Panc1 (cell line): ENCODE data around the gene PCSK2. TPM values are rescaled to one million over a fixed set of nuclear protein-coding genes. Genes with fewer than 3 reads are reported as not detected.
A peak's percentile ranks its signal among the peaks of the same experiment; 100 is the strongest.

Source experiments
- ATAC-seq: fragments of 200-7000 bp; cut with Tn5 transposase; 2 replicates; pipeline ENCODE4 v1.9.1; 2020; ENCODE audit warnings: mild to moderate bottlenecking, moderate library complexity
- BruUV-seq: library from RNA; stranded (reverse); fragments of 400-500 nt; replicated peaks from 2 replicates; lab custom pipeline; 2021; lab: Mats Ljungman, UMichigan
- CTCF ChIA-PET: fragments of 300-600 bp; sonication (Branson Sonifier 250); formaldehyde crosslinking; loops from one replicate; lab custom pipeline; 2022; ENCODE audit warnings: antibody characterized with exemption; lab: Charles Lee
- POLR2A ChIA-PET: fragments of 300-600 bp; sonication (Branson Sonifier 250); formaldehyde crosslinking; loops from one replicate; lab custom pipeline; 2022; ENCODE audit warnings: antibody characterized with exemption; lab: Charles Lee
- DNase-seq: peaks from one replicate; pipeline ENCODE4 v3.0.0-alpha.2; 2010; ENCODE audit warnings: low read depth, low spot score
- H3K27ac ChIP-seq: 2 replicates; pipeline ENCODE4 v1.5.1; 2011; ENCODE audit warnings: mild to moderate bottlenecking, low read length, inconsistent platforms
- H3K27me3 ChIP-seq: fragments of 200-500 bp; sonication (Bioruptor generic); 2 replicates; pipeline ENCODE4 v1.6.0; 2014; ENCODE audit warnings: low read length, inconsistent platforms; ENCODE audit not compliant: control insufficient read depth, insufficient read depth
- H3K36me3 ChIP-seq: fragments of 200-500 bp; sonication (Bioruptor generic); 2 replicates; pipeline ENCODE4 v1.5.1; 2014; ENCODE audit warnings: inconsistent platforms, mild to moderate bottlenecking, low read length, moderate library complexity; ENCODE audit not compliant: control insufficient read depth, insufficient read depth
- H3K4me1 ChIP-seq: 2 replicates; pipeline ENCODE4 v1.5.1; 2011; ENCODE audit warnings: inconsistent platforms, mild to moderate bottlenecking, low read length, moderate library complexity; ENCODE audit not compliant: control insufficient read depth, insufficient read depth
- H3K4me3 ChIP-seq, 2 experiments: 2 replicates each; pipeline ENCODE4 v1.5.1; 2011 to 2012; ENCODE audit warnings: low read depth in 2 of 2, low read length in 2 of 2, mild to moderate bottlenecking in 2 of 2, inconsistent platforms in 1 of 2, moderate library complexity in 1 of 2
- H3K9me3 ChIP-seq: fragments of 200-500 bp; sonication (Bioruptor generic); 2 replicates; pipeline ENCODE4 v1.5.1; 2014; ENCODE audit warnings: low read depth, mild to moderate bottlenecking, inconsistent platforms, low read length, moderate library complexity; ENCODE audit not compliant: control insufficient read depth, insufficient read depth
- POLR2AphosphoS5 ChIP-seq: IDR thresholded peaks from 2 replicates; pipeline ENCODE4 v1.6.1; 2012; ENCODE audit warnings: mild to moderate bottlenecking, low read depth, low read length, moderate library complexity
- REST ChIP-seq, 2 experiments: IDR thresholded peaks; 2 replicates each; pipeline ENCODE4 v1.6.1; 2011 to 2012; ENCODE audit warnings: low read depth in 2 of 2, control low read depth in 1 of 2, low read length in 1 of 2, mild to moderate bottlenecking in 1 of 2, moderate library complexity in 1 of 2; ENCODE audit not compliant: insufficient read depth in 1 of 2
- SIN3A ChIP-seq: IDR thresholded peaks from 2 replicates; pipeline ENCODE4 v1.6.1; 2012; ENCODE audit warnings: low read depth, mild to moderate bottlenecking, low read length, moderate library complexity, borderline replicate concordance; ENCODE audit not compliant: insufficient read depth
- TCF7L2 ChIP-seq: IDR thresholded peaks from 2 replicates; pipeline ENCODE4 v1.6.1; 2011; ENCODE audit warnings: mild to moderate bottlenecking, low read depth, low read length, inconsistent platforms
- in situ Hi-C: cut with HindIII; loops from 2 replicates; pipeline ENCODE4 v1.10.0; 2016; ENCODE audit warnings: low sequenced_read_pairs, low pct_unique_long_range_greater_than_20kb
- intact Hi-C: fragments of 100-400 bp; cut with micrococcal nuclease; formaldehyde crosslinking; loops from one replicate; pipeline ENCODE4 v1.10.0; 2022; ENCODE audit not compliant: unreplicated experiment
- total RNA-seq: library from RNA; stranded (reverse); gene quantifications from one replicate; pipeline ENCODE4 v1.2.1, GENCODE V29; 2021; ENCODE audit not compliant: unreplicated experiment
- TF ChIP-seq, protein P1 (sequence below): fragments of 450-650 bp; IDR thresholded peaks from 2 replicates; pipeline ENCODE4 v1.5.1; 2017; ENCODE audit warnings: mild to moderate bottlenecking

The PCSK2 gene
- total RNA-seq, 1 experiment from 2014 or later: not detected

DNA sequence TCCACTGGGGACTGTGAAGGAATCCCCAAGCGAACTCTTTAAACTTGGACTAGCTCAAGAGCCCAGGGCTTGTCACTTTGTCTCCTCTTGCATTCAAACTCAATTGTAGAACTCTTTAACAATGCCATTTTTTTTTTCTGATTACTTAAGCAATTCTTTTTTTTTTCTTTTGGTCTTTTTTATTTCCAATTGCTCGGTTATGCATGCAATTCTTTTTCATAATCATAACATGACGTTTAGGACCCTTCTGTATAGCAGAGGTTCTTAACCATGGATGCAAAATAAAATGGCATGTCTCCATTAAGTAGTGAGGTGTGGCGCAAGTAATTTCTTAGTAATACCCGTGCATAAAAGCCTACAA, 304.8 kb downstream of the PCSK2 start:
- Histone ChIP-seq H3K27ac (peak overlapping the region; percentile 88), H3K4me3 (peak overlapping the region; percentile 51 to 77), H3K27me3 (no peaks in the 10 kb centered on the region), H3K9me3 (no peaks in the 10 kb centered on the region), H3K36me3 (no peaks in the 10 kb centered on the region), H3K4me1 (peaks cover 25% of the 10 kb centered on the region)
- in situ Hi-C loops: no loop called here
- no peak for DNase-seq
- BruUV-seq: TSS peak; percentile 96
- intact Hi-C loops: no loop called here
- TF ChIP-seq POLR2AphosphoS5: no peak
- TF ChIP-seq, protein P1, sequence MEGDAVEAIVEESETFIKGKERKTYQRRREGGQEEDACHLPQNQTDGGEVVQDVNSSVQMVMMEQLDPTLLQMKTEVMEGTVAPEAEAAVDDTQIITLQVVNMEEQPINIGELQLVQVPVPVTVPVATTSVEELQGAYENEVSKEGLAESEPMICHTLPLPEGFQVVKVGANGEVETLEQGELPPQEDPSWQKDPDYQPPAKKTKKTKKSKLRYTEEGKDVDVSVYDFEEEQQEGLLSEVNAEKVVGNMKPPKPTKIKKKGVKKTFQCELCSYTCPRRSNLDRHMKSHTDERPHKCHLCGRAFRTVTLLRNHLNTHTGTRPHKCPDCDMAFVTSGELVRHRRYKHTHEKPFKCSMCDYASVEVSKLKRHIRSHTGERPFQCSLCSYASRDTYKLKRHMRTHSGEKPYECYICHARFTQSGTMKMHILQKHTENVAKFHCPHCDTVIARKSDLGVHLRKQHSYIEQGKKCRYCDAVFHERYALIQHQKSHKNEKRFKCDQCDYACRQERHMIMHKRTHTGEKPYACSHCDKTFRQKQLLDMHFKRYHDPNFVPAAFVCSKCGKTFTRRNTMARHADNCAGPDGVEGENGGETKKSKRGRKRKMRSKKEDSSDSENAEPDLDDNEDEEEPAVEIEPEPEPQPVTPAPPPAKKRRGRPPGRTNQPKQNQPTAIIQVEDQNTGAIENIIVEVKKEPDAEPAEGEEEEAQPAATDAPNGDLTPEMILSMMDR: no peak
- TF ChIP-seq SIN3A: no peak
- no peak for TF ChIP-seq REST (IDR thresholded peaks at IDR 0.05; ENCODE audit: insufficient read depth in 1 of 2, low read depth in 2 of 2, low read length in 1 of 2)
- TF ChIP-seq TCF7L2: no peak
- CTCF ChIA-PET: interaction anchor here (0.7 kb wide), 1 partner anchor 11 kb away, joined by 3 read pairs; no protein-coding TSS in a partner anchor
- ATAC-seq: no peak
- POLR2A ChIA-PET: no interaction called here

DNA sequence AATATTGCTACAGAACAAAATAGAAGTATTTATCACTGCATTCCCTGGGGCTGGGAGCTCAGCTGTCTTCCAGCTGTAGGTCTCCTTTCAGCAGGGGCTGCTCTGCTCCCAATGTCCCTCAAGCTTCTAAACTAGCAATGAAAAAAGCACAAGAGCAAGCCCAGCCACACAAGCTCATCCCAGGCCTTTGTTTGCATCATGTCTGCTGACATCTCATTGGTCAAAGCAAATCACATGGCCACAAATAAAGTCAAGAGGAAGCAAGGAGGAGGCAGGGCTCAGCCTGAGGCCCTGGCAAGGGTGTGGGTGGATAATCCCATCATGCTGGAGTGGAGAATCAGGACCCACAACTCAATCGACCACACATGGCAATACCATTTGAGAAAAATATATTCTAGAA, 306.6 kb downstream of the PCSK2 start:
- ChIA-PET CTCF (no interaction called here), POLR2A (interaction anchor here (0.6 to 0.8 kb wide), 2 partner anchors 35 to 50 kb away, joined by 3 to 4 read pairs; no protein-coding TSS in a partner anchor)
- peaks cover 39% of the 10 kb centered on the region for H3K4me1 ChIP-seq
- no TSS peak for BruUV-seq
- no peaks in the 10 kb centered on the region for H3K27me3 ChIP-seq
- intact Hi-C loops (no loop called here), in situ Hi-C loops (no loop called here)
- ATAC-seq: no peak
- TF ChIP-seq REST (IDR thresholded peaks at IDR 0.05; ENCODE audit: insufficient read depth in 1 of 2, low read depth in 2 of 2, low read length in 1 of 2): no peak
- TF ChIP-seq, protein P1: no peak
- TF ChIP-seq SIN3A: no peak
- no peak for TF ChIP-seq TCF7L2
- TF ChIP-seq POLR2AphosphoS5: no peak
- H3K9me3 ChIP-seq: no peaks in the 10 kb centered on the region
- no peaks in the 10 kb centered on the region for H3K36me3 ChIP-seq
- no peak overlapping the region for H3K4me3 ChIP-seq
- no peak for DNase-seq
- H3K27ac ChIP-seq: peak overlapping the region; percentile 29; the same call in 1 of the 2 replicates
